HG02981 (cell line): Measurements from ENCODE around the gene AP1S3.
"Not testable (repeated sequence)": the region's sequence is repeated elsewhere in the genome, so short reads cannot be mapped to it uniquely, and the experiment has no call there.

Experiments used
- ATAC-seq: cut with Tn5 transposase; IDR thresholded peaks from one replicate; pipeline ENCODE4 v1.9.1; 2021; ENCODE audit warnings: mild to moderate bottlenecking, moderate library complexity; ENCODE audit not compliant: unreplicated experiment

AP1S3 gene

DNA sequence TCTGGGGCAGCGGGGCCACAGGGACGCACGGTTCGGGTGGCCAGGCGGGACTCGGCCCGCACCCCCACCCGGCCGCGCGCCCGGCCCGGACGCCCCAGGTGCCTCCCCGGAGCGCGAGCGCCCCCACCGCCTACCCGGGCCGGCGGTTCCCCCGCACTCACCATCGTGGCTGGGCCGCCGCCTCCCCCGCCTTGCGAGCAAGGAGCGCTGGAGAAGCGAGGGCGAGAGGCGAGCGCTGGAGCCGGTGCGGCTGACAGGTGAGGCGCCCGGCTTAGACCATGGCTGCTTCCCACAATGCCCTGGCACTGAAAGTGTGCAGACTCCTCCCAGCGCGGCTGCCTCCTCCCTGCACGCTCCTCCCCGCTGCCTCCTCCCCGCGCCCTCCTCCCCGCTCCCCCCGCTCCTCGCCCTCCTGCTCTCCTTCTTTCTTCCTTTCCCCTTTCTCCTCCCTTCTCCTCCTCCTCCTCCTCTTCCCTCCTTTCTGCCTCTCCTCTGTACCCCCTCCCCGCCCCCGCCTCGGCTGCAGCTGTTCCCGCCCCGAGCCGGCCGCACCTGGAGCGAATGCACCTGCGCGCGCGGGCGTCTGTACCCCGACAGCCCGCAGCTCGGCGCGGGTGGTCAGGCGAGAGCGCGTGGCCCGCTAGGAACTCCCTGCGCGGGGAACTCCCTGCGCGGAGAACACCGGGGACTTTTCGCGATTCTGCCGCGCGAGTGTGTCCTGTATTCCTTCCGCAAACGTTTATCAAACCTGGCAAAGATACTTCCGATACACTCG lies at the start of gene AP1S3:
TSS of gene AP1S3 (minus strand) at position 296 of the 775 bp plus-strand sequence. CDS start at position 164, 132 bp downstream.
- ATAC-seq = peak; percentile 72

DNA sequence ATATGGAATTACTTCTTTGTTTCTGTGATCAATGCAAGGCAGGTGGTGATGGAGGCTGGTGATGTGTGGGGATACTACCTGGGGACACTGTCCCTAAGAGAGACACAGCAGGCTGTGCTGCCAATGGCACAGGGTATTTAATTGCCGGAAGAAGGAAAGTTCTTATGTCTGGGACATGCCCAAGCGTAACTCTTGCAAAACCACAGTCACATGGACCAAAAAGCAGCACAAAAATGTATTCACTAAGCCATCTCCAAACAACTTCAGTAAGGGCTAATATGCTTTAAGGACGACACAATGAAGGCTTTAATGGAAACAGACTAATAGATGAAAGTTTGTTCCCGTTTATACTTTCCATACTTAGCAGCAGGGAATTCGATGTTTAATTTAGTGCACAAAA lies 49.7 kb upstream of the AP1S3 start:
- no peak for ATAC-seq

DNA sequence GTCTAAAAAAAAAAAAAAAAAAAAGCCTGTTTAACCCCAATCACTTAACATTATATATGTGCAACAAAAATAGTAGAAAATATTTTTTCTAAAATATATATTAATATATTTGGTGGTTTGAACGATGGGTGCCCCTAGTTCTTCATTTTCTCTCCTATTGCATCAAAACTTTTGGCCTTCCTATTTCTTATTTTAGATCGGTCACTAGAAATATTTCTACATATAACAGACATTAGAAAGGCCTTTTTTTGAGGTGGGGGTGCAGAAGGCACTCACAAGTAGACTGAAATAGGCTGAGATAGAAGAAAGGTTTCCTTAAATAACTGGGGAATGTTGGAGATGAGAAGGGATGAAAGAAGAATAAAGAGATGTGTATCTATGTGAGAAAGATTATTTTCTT lies 49.3 kb upstream of the AP1S3 start:
- no peak for ATAC-seq

DNA sequence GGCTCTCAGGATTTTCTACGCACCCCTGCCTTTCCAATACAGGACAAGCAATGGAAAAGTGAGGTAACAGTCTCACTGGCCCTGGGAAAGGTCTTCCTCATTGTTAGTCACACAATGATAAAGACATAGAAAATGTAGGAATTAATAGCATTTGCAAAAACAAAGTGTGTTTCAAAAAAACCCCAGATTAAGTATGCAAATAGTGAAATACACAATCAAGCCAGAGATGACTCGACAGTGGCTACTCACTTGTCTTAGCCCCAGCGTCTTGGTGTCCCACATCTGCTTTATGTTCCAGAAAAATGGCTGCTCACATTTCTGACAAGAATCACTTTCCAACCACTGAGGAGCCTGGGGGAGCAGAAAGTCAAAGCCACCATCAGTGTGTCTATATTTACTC lies 47.0 kb upstream of the AP1S3 start:
- peak; percentile 93 for ATAC-seq

DNA sequence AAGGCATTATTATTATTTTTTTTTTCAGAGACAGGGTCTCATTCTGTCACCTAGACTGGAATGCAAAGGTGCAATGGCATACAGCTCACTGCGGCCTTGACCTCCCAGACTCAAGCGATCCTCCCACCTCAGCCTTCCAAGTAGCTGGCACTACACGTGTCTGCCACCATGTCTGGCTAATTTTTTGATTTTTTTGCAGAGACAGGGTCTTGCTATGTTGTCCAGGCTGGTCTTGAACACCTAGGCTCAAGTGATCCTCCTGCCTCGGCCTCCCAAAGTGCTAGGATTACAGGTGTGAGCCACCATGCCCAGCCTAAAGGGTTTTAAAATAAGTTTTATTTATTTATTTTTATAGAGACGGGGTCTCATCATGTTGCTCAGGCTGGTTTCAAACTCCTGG lies 45.3 kb upstream of the AP1S3 start:
- no peak for ATAC-seq

DNA sequence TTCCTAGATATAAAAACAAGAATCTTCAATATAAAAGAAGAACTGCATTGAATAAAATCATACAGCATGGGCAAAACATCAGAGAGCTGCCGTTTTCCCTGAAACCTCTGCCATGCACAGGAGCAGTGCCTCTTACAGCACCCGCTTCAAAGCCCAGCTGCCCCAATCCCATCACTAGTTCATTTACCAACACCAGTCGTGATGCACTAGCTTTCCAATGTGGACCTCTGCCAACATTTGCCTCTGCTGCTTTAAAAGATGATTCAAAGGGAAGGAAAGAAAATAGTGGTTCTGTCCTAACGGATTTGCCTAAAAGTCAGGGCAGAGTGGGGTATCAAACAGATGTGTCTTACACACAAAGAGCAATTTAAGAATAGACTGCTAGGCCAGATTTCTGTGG lies 43.4 kb upstream of the AP1S3 start:
- no peak for ATAC-seq

DNA sequence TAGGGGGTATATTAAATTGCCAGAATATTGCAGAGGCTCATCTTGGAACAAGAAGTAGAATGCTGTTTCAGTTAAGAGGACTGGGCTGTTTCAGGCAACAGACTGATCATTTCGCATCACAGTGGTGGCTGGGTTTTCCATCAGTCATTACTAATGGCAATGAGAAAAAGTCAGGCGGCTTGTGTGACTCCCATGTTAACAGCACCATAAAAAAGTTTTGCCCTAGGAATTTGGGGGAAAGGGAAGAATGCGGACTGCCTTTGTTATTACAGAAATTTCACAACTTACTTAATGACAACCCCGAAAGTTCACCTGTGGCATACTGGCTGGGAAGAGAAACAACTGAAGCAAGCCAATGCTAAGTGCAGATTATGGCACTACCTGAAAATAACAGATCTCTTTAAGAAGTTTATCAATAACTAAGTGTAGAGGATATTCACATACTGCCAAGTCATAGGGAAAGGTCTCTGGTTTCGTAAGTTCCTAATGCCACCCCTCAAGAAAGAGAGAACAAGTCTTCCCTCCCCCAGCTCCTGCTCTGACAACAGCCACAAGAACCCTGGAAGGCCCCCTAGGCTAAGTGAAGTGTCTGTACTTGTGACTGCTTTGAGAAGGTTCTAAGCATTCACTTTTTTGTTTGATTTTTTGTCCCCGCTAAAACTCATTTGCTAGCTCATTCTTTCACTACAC lies 40.5 kb upstream of the AP1S3 start:
- ATAC-seq = peak; percentile 70

DNA sequence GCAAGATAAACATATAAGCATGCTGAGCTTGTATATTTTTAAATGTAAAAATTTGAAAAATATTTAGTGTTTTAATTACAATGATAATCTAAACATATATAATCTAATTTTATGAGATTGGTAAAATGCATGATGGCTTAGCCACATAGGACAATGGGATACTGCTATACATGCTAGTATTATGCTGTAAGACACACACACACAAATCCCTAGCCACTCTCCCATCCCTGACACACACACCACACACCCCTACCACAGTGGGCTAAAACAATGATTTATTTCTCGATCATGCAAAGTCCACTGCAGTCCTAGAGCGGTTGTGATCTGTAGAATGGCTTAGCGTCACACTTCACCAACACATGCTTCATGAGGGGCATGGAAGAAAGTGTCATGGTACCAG lies 36.3 kb upstream of the AP1S3 start:
- no peak for ATAC-seq

DNA sequence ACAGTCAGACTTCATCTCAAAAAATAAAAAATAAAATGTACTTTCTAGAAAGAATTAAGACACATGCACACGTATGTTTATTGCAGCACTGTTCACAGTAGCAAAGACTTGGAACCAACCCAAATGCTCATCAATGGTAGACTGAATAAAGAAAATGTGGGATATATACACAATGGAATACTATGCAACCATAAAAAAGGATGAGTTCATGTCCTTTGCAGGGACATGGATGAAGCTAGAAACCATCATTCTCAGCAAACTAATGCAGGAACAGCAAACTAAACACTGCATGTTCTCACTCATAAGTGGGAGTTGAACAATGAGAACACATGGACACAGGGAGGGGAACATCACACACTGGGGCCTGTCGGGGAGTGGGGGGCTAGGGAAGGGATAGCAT lies 35.4 kb upstream of the AP1S3 start:
- not testable (repeated sequence) for ATAC-seq

DNA sequence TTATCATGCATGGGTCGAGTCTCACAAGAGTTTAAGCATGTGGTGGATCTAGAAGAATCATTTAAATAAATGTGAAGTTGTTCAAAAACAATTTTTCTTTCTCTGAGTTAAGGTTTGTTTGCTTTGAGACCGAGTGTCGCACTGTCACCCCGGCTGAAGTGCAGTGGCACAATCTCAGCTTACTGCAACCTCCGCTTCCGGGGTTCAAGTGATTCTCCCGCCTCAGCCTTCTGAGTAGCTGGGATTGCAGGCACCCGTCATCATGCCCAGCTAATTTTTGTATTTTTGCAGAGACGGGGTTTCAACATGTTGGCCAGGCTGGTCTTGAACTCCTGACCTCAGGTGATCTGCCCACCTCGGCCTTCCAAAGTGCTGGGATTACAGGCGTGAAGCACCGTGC lies 34.3 kb upstream of the AP1S3 start:
- not testable (repeated sequence) for ATAC-seq

DNA sequence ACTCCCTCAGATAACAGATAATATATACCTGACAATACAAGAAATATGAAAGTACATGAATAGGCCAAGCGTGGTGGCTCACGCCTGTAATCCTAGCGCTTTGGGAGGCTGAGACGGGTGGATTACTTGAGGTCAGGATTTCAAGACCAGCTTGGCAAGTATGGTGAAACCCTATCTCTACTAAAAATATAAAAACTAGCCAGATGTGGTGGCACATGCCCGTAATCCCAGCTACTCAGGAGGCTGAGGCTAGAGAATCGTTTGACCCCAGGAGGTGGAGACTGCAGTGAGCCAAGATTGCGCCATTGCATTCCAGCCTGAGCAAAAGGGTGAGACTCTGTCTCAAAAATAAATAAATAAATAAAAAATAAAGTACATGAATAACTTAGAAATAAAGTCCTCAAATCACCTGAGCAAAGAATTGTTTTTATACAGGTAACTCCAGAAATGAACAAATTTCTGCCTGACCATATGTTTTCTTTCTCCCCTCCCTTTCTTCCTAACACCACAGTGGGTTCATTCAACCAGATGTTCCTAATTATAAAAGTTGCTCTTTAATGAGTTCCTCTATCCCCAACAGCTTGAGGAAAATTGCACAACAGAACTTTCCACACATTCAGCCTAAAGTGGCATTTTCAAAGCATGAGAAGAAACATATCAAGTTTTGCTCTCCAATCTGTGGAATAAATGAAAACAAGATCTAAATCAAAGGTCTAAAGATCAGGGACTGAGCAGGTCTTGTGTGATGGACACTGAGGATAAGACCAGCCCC lies 33.6 kb upstream of the AP1S3 start:
- ATAC-seq = no peak

DNA sequence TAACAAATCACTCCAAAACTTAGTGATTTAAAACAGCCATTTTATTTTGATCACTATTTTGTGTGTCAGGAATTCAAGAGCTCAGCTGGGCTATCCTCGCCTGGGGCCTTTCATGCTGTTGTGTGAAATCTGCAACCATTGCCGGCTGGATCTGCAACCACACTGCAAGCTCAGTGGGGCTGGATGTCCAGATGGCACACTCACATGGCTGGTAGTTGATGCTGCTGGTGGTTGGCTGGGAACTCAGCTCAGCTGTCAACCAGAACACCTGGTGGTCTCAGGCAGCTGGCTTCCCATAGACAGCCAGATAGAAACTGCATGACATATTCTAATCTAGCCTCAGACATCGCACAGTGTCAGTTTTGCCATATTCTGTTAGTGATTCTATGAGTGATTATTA lies 30.6 kb upstream of the AP1S3 start:
- ATAC-seq = peak; percentile 58

DNA sequence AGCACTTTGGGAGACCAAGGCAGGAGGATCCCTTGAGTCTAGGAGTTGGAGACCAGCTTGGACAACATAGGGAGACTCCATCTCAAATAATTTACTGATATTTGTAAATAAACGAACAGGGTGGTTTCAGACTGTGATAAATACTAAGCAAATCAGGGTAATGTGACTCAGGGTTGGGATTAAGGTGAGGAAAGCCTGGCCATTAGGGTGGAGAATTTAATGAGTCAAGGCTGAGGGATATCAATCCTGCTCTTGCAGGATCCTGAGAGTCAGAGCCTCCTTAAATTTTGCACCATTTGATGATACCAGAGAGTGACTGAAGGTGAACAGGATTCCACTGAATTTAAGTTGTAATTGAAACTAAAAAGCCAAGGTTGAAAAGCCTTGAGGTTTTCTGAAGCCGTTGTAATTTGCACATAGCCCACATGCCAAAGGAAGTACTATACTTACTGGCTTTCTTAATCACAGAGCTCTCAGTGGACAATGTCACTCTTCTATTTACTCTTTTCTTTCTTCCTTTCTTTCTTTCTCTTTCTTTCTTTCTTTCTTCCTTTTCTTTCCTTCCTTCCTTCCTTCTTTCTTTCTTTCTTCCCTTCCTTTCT lies 28.6 kb upstream of the AP1S3 start:
- peak; percentile 67 for ATAC-seq

DNA sequence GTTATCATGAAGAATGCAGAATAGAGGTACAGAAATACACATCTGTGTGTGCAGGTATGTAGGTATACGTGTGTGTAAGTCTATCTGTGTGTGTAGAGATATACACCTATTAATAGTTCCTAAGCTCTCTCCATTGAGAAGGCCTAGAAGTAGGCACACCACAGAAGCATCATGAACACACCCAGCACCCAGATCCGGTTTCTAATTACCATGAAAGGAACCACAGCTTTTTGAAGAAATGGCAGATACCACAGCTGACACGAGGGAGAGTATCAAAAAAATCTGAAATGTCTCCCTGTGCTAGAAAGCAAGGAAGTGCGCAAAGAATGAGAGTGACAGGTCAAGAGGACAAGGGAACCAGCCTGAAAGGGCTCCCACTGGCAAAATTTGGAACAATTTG lies 27.7 kb upstream of the AP1S3 start:
- ATAC-seq = no peak

DNA sequence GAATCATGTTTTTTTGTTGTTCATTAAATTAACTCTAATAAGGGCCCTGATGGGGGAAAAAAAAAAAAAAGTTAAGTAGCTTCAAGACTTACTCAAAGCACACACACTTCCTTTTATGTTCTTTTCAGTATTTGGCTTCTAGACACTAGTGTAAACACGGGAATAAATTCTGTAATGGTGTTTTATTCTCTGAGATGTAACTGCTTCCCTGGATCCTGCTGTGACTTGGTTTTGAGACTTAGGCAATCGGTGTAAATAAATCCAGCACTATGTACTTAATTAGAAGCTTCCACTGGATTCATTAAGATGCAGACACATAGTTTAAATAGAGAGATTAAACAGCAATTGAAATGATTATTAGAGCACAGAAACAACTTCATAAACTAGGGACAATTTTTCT lies 26.1 kb upstream of the AP1S3 start:
- ATAC-seq = no peak

DNA sequence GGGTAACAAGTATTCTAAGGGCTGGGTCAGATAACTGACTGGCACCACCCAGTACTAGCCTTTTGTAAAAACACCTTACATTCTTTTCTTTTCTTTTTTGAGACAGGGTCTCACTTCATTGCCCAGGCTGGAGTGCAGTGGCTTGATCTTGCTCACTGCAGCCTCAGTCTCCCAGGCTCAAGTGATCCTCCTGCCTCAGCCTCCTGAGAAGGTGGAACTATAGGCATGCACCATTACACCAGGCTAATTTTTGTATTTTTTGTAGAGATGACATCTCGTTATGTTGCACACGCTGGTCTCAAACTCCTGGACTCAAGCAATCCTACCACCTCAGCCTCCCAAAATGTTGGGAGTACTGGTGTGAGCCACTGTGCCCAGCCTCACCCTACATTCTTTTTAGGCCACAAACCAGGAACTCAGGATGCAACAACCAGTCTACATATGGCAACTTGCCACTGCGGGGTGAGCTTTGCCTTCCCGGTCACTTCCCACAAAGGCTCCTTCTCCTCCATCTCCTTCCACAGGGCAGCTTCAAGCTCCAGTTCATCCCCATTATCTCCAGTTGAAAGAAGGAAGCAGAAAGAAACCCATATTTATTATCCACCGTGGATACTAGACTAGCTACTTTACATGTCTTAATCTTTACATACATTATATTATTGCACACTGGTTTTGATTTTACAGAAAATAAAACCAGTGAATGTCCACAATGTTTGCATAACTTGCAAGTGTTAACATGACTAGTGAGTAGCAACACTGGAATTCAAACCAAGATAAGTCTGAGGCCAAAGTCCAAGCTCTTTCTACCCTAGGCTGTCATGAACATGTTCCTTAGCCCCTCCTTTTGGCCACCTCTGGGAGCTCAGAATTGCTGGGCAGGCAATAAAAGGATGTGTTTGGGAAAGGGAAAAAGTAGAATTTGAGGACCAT lies 23.7 kb upstream of the AP1S3 start:
- no peak for ATAC-seq

DNA sequence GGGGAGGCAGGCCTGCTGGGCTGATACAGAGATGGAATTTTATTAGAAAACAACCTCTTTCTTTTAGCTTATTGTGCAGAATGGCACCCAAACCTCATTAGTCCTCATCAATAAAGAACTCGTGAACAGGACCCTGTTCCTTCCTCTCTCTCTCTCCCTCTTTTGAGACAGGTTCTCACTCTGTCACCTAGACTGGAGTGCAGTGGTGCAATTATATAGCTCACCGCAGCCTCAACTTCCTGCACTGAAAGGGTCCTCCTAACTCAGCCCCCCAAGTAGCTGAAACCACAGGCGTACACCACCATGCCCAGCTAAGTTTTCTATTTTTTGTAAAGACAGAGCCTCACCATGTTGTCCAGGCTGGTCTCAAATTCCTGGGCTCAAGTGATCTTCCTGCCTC lies 21.7 kb upstream of the AP1S3 start:
- ATAC-seq = no peak

DNA sequence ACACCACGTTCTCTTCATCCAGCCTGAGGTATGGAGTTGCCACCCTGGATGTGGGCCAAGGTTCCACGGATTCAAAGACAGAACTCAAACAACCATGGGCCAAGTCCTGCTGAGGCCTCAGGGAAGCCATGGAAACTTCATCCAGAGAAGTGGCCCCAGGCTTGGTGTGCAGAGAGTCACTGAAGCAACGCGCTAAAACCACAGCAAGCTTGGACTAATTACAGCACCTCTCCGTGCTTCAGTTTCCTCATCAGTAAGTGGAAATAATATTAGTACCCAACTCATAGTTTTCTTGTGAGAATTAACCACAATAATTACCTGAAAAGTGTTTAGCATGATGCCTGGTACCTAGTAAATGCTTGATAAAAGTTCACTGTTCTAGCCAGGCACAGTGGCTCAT lies 19.2 kb upstream of the AP1S3 start:
- ATAC-seq = no peak

DNA sequence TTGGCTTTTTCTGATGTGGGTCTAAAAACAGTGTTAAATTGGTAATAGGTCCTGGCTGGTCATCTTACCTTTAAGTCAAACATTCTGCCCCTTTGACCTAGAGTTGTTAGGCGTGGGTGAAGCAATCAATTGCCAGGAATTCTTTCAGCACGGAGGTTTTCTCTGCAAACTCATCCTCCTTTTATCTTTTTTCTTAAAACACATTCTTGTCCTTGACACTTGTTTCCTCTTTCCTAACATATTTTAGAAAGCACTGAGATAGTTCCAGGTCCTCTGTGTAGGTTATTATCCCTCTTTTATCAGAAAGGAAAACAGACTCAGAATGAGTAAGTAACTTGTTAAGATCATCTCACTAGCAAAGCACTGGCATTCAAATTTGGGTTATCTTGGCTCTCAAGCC lies 18.6 kb upstream of the AP1S3 start:
- ATAC-seq = no peak

DNA sequence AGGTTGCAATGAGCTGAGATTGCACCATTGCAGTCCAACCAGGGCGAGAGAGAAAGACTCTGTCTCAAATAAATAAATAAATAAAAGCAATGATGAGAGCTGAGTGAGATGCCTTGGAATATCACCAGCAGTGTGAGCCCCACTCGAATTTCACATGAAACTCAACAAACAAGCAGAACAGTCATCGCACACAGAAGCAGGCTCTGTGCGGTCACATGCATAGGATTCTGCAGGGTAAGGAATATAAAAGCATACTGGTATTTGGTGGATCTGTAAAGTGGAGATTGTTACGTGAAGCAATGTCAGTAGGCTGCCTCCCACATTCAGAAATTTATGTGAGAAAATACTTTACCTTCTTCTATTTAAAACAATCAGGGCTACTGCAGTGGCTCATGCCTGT lies 18.0 kb upstream of the AP1S3 start:
- ATAC-seq = no peak
